ENCODE data around the gene TNFRSF8. TPM values are rescaled to one million over a fixed set of nuclear protein-coding genes. Genes with fewer than 3 reads are reported as not detected.

The TNFRSF8 gene
- total and polyA plus RNA-seq, 9 donors: 0.07 to 0.31 (median 0.21) TPM

- H3K27ac ChIP-seq (ENCODE audit: low read length): no peak overlapping the region
- WGBS (ENCODE audit: insufficient coverage): 83% methylated on average over 3 of the region's 7 CpGs
- H3K9me3 ChIP-seq (replicated peaks; ENCODE audit: control insufficient read depth, low read depth, low read length): no peaks in the 10 kb centered on the region
- no peaks in the 10 kb centered on the region for H3K4me1 ChIP-seq (ENCODE audit: control insufficient read depth, insufficient read depth, low read length)
- no peak for DNase-seq
- H3K4me3 ChIP-seq (ENCODE audit: low read length): no peak overlapping the region
- H3K27me3 ChIP-seq (ENCODE audit: control insufficient read depth, insufficient read depth, low read length): no peaks in the 10 kb centered on the region
- H3K36me3 ChIP-seq (ENCODE audit: control insufficient read depth, insufficient read depth, low read length): no peaks in the 10 kb centered on the region
Measured at GRCh38 chr1:12113433-12114339, 50.6 kb downstream of the TNFRSF8 start.

GRCh38 chr1:12114340-12114683 lies 51.2 kb downstream of the TNFRSF8 start:
- no peak overlapping the region for H3K27ac ChIP-seq (ENCODE audit: low read length)
- H3K9me3 ChIP-seq (replicated peaks; ENCODE audit: control insufficient read depth, low read depth, low read length): no peaks in the 10 kb centered on the region
- H3K4me1 ChIP-seq (ENCODE audit: control insufficient read depth, insufficient read depth, low read length): no peaks in the 10 kb centered on the region
- H3K4me3 ChIP-seq (ENCODE audit: low read length): no peak overlapping the region
- WGBS (ENCODE audit: insufficient coverage): no CpG with 5 or more reads among the region's 6 CpGs
- no peaks in the 10 kb centered on the region for H3K27me3 ChIP-seq (ENCODE audit: control insufficient read depth, insufficient read depth, low read length)
- no peak for DNase-seq
- no peaks in the 10 kb centered on the region for H3K36me3 ChIP-seq (ENCODE audit: control insufficient read depth, insufficient read depth, low read length)

GRCh38 chr1:12114916-12115315 lies 51.8 kb downstream of the TNFRSF8 start:
- no peaks in the 10 kb centered on the region for H3K27me3 ChIP-seq (ENCODE audit: control insufficient read depth, insufficient read depth, low read length)
- H3K4me3 ChIP-seq (ENCODE audit: low read length): no peak overlapping the region
- H3K27ac ChIP-seq (ENCODE audit: low read length): no peak overlapping the region
- no peaks in the 10 kb centered on the region for H3K4me1 ChIP-seq (ENCODE audit: control insufficient read depth, insufficient read depth, low read length)
- no peak for DNase-seq
- WGBS (ENCODE audit: insufficient coverage): 50% methylated on average over 1 of the region's 9 CpGs
- no peaks in the 10 kb centered on the region for H3K36me3 ChIP-seq (ENCODE audit: control insufficient read depth, insufficient read depth, low read length)
- no peaks in the 10 kb centered on the region for H3K9me3 ChIP-seq (replicated peaks; ENCODE audit: control insufficient read depth, low read depth, low read length)

- WGBS (ENCODE audit: insufficient coverage): 74% methylated on average over 5 of the region's 12 CpGs
- H3K27ac ChIP-seq (ENCODE audit: low read length): no peak overlapping the region
- peaks cover 8% of the 10 kb centered on the region for H3K4me1 ChIP-seq (ENCODE audit: control insufficient read depth, insufficient read depth, low read length)
- H3K36me3 ChIP-seq (ENCODE audit: control insufficient read depth, insufficient read depth, low read length): no peaks in the 10 kb centered on the region
- no peak for DNase-seq
- no peak overlapping the region for H3K4me3 ChIP-seq (ENCODE audit: low read length)
- no peaks in the 10 kb centered on the region for H3K9me3 ChIP-seq (replicated peaks; ENCODE audit: control insufficient read depth, low read depth, low read length)
- peaks cover 2% of the 10 kb centered on the region for H3K27me3 ChIP-seq (ENCODE audit: control insufficient read depth, insufficient read depth, low read length)
Measured at GRCh38 chr1:12121212-12122003, 58.3 kb downstream of the TNFRSF8 start.

- H3K4me1 ChIP-seq (ENCODE audit: control insufficient read depth, insufficient read depth, low read length): peaks cover 8% of the 10 kb centered on the region
- no peaks in the 10 kb centered on the region for H3K9me3 ChIP-seq (replicated peaks; ENCODE audit: control insufficient read depth, low read depth, low read length)
- H3K4me3 ChIP-seq (ENCODE audit: low read length): no peak overlapping the region
- no peak overlapping the region for H3K27ac ChIP-seq (ENCODE audit: low read length)
- DNase-seq: no peak
- H3K27me3 ChIP-seq (ENCODE audit: control insufficient read depth, insufficient read depth, low read length): peaks cover 2% of the 10 kb centered on the region
- WGBS (ENCODE audit: insufficient coverage): 40% methylated on average over 4 of the region's 8 CpGs
- no peaks in the 10 kb centered on the region for H3K36me3 ChIP-seq (ENCODE audit: control insufficient read depth, insufficient read depth, low read length)
Measured at GRCh38 chr1:12123172-12123571, 60.1 kb downstream of the TNFRSF8 start.

- Histone ChIP-seq H3K27ac (ENCODE audit: low read length) (no peak overlapping the region), H3K4me1 (ENCODE audit: control insufficient read depth, insufficient read depth, low read length) (peaks cover 8% of the 10 kb centered on the region), H3K9me3 (replicated peaks; ENCODE audit: control insufficient read depth, low read depth, low read length) (no peaks in the 10 kb centered on the region), H3K4me3 (ENCODE audit: low read length) (no peak overlapping the region), H3K36me3 (ENCODE audit: control insufficient read depth, insufficient read depth, low read length) (no peaks in the 10 kb centered on the region), H3K27me3 (ENCODE audit: control insufficient read depth, insufficient read depth, low read length) (peaks cover 2% of the 10 kb centered on the region)
- DNase-seq: peak; percentile 79
- WGBS (ENCODE audit: insufficient coverage): 20% methylated on average over 9 of the region's 19 CpGs
Measured at GRCh38 chr1:12124693-12125421, 61.8 kb downstream of the TNFRSF8 start.

- 71% methylated on average over 16 of the region's 24 CpGs for WGBS (ENCODE audit: insufficient coverage)
- Histone ChIP-seq H3K4me1 (ENCODE audit: control insufficient read depth, insufficient read depth, low read length) (peaks cover 8% of the 10 kb centered on the region), H3K27ac (ENCODE audit: low read length) (no peak overlapping the region), H3K4me3 (ENCODE audit: low read length) (no peak overlapping the region), H3K36me3 (ENCODE audit: control insufficient read depth, insufficient read depth, low read length) (no peaks in the 10 kb centered on the region), H3K9me3 (replicated peaks; ENCODE audit: control insufficient read depth, low read depth, low read length) (no peaks in the 10 kb centered on the region), H3K27me3 (ENCODE audit: control insufficient read depth, insufficient read depth, low read length) (peaks cover 2% of the 10 kb centered on the region)
- no peak for DNase-seq
Measured at GRCh38 chr1:12125422-12126355, 62.6 kb downstream of the TNFRSF8 start.

GRCh38 chr1:12126781-12127180 lies 63.7 kb downstream of the TNFRSF8 start:
- Histone ChIP-seq H3K4me1 (ENCODE audit: control insufficient read depth, insufficient read depth, low read length) (peaks cover 8% of the 10 kb centered on the region), H3K27ac (ENCODE audit: low read length) (no peak overlapping the region), H3K27me3 (ENCODE audit: control insufficient read depth, insufficient read depth, low read length) (peaks cover 2% of the 10 kb centered on the region), H3K4me3 (ENCODE audit: low read length) (no peak overlapping the region), H3K9me3 (replicated peaks; ENCODE audit: control insufficient read depth, low read depth, low read length) (no peaks in the 10 kb centered on the region), H3K36me3 (ENCODE audit: control insufficient read depth, insufficient read depth, low read length) (no peaks in the 10 kb centered on the region)
- 76% methylated on average over 8 of the region's 9 CpGs for WGBS (ENCODE audit: insufficient coverage)
- DNase-seq: no peak

GRCh38 chr1:12127206-12127810 lies 64.2 kb downstream of the TNFRSF8 start:
- Histone ChIP-seq H3K4me1 (ENCODE audit: control insufficient read depth, insufficient read depth, low read length) (peaks cover 8% of the 10 kb centered on the region), H3K9me3 (replicated peaks; ENCODE audit: control insufficient read depth, low read depth, low read length) (no peaks in the 10 kb centered on the region), H3K27me3 (ENCODE audit: control insufficient read depth, insufficient read depth, low read length) (peaks cover 2% of the 10 kb centered on the region), H3K4me3 (ENCODE audit: low read length) (no peak overlapping the region), H3K36me3 (ENCODE audit: control insufficient read depth, insufficient read depth, low read length) (no peaks in the 10 kb centered on the region), H3K27ac (ENCODE audit: low read length) (no peak overlapping the region)
- DNase-seq: no peak
- 79% methylated on average over 4 of the region's 10 CpGs for WGBS (ENCODE audit: insufficient coverage)
